HG03442 (cell line): Measurements from ENCODE around the gene CD180.

Source experiments
- ATAC-seq: cut with Tn5 transposase; IDR thresholded peaks from one replicate; pipeline ENCODE4 v1.9.1; 2021; ENCODE audit warnings: mild to moderate bottlenecking, moderate library complexity; ENCODE audit not compliant: unreplicated experiment

The CD180 gene

GRCh38 chr5:67163863-67164595 is 32.6 kb downstream of the CD180 start:
- no peak for ATAC-seq

GRCh38 chr5:67163231-67163756 is 33.3 kb downstream of the CD180 start:
- ATAC-seq, result no peak

GRCh38 chr5:67161767-67162166 is 34.8 kb downstream of the CD180 start:
- ATAC-seq, result no peak

- no peak for ATAC-seq
Observed at GRCh38 chr5:67160985-67161384, 35.6 kb downstream of the CD180 start.

- ATAC-seq, result no peak
Observed at GRCh38 chr5:67160272-67160671, 36.3 kb downstream of the CD180 start.

GRCh38 chr5:67156976-67157583 is 39.5 kb downstream of the CD180 start:
- ATAC-seq, result peak; percentile 70

- no peak for ATAC-seq
Observed at GRCh38 chr5:67154556-67155206, 41.9 kb downstream of the CD180 start.

- no peak for ATAC-seq
Observed at GRCh38 chr5:67153292-67153691, 43.3 kb downstream of the CD180 start.

GRCh38 chr5:67152400-67152799 is 44.2 kb downstream of the CD180 start:
- ATAC-seq, result no peak

GRCh38 chr5:67149951-67150523 is 46.6 kb downstream of the CD180 start:
- ATAC-seq, result no peak

GRCh38 chr5:67149057-67149950 is 47.3 kb downstream of the CD180 start:
- no peak for ATAC-seq

GRCh38 chr5:67147760-67148159 is 48.8 kb downstream of the CD180 start:
- ATAC-seq, result no peak

GRCh38 chr5:67146981-67147380 is 49.6 kb downstream of the CD180 start:
- ATAC-seq, result no peak

GRCh38 chr5:67146574-67146973 is 50.0 kb downstream of the CD180 start:
- no peak for ATAC-seq

- ATAC-seq, result no peak
Observed at GRCh38 chr5:67144183-67144639, 52.4 kb downstream of the CD180 start.

GRCh38 chr5:67143549-67143948 is 53.0 kb downstream of the CD180 start:
- ATAC-seq, result no peak

GRCh38 chr5:67142816-67143215 is 53.8 kb downstream of the CD180 start:
- no peak for ATAC-seq

GRCh38 chr5:67141644-67142043 is 55.0 kb downstream of the CD180 start:
- ATAC-seq, result no peak

- ATAC-seq, result no peak
Observed at GRCh38 chr5:67140413-67140812, 56.2 kb downstream of the CD180 start.

GRCh38 chr5:67139030-67139429 is 57.6 kb downstream of the CD180 start:
- ATAC-seq, result no peak
